Endothelial cell of hepatic sinusoid (primary cell): ENCODE results near the gene ATG4B.

Experiments used
- in situ Hi-C: cut with HindIII; loops from 2 replicates; pipeline ENCODE4 v1.10.0; 2017; ENCODE audit warnings: low sequenced_read_pairs

Gene ATG4B

DNA sequence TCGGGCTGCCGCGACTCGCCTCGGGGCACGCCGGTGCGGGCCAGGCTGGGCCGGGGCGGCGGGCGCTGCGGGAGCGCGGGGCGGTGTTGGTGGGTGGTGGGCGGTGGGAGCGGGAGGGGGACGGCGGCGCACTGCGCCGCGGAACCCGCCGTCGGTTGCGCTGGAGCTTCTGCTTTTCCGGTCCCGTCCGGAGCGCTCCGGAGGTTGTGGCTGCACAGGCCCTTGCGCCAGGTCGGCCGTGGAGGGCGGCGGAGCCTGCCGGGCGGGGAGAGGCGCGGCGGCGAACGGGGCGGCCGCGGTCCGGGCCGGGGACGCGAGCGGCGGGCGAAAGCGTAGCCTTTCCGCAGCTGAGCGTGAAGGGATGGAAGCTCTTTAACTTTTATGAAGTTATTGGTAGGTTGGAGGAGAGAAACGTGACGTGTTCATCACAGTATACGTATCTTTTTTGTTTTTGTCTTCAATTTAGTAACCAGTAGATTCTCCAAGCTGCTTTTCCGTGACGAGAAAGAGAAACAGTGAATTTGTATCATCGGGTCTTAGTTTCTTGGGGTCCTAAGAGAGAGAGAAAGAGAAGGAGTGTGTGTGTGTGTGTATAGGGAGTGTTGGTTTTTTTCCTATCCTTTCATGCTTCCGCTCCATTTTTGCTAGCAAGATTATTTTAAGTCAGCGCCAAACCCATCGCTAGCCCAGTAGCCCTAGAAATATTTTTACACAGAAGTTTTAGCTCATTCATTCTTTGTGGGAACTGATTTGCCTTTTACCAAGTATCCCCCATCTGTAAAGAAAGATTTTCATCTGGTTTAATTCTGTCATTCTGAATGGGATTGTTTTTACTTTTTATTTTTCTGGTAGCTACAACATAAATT is 535 bp downstream of the ATG4B start:
- in situ Hi-C loops: no loop called here

GRCh38 chr2:241638940-241639339 is 1.4 kb downstream of the ATG4B start:
- in situ Hi-C loops: no loop called here

DNA sequence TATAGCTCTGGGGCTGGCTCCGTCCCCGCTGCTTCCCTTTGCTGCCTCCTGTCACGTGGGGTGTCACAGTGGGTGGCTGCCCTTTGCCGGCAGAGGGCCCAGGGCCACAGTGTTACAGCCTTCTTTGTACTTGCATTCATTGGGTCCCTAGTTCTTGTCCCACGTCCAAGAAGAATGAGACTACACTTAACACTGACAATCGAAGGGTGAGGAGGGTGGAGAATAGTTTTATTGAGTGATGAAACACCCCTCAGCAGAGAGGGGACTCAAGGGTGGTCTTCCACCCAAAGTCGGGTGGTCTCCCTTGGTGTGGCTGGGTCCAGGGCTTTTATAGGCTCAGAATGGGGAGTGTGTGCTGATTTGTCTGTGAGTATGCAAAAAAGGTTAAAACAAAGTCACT is 1.9 kb downstream of the ATG4B start:
- in situ Hi-C loops: no loop called here

GRCh38 chr2:241640165-241640795 is 2.8 kb downstream of the ATG4B start:
- in situ Hi-C loops: no loop called here

- in situ Hi-C loops: no loop called here
These were observed 4.1 kb downstream of the ATG4B start for GRCh38 chr2:241641631-241642030.

DNA sequence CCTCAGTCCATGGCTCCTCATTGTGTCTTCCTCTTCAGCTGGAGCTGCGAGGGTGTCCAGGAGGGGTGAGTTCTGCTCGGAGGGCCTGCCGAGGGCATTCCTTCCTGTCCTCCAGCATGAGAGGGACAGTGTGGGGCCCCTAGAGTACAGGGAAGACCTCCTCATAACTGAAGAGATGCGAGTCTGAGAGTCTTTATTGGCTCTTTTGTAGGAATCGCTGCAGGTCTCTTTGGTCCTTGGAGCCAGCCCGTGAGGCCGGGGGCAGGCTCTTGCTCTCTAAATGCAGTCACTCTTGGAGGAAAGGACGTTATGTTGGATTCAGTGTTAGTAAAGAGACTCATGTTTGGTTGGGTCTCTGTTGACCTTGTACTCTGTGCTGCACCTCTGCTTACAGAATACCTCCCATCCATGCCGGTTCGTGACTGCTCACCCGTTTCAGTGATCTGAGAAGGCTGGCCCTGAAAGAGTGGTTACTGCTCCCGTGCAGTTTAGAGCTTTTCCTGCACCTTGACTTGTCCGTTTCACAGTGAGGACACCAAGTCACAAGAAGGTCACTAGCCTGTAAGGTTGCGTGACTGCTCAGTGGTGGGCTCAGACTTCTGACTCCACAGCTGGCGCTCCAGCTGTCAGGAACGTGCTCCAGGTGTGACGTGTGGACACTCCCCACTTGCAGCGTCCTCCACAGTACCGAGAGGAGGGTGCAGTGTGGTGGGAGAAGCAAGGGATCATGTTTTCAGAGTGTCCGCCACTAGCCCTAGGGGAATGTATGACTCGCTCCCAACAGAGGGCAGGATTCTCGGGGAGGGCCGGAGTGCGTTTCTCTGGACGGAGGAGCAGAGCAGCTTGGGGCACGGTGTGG is 7.8 kb downstream of the ATG4B start:
- in situ Hi-C loops: no loop called here

DNA sequence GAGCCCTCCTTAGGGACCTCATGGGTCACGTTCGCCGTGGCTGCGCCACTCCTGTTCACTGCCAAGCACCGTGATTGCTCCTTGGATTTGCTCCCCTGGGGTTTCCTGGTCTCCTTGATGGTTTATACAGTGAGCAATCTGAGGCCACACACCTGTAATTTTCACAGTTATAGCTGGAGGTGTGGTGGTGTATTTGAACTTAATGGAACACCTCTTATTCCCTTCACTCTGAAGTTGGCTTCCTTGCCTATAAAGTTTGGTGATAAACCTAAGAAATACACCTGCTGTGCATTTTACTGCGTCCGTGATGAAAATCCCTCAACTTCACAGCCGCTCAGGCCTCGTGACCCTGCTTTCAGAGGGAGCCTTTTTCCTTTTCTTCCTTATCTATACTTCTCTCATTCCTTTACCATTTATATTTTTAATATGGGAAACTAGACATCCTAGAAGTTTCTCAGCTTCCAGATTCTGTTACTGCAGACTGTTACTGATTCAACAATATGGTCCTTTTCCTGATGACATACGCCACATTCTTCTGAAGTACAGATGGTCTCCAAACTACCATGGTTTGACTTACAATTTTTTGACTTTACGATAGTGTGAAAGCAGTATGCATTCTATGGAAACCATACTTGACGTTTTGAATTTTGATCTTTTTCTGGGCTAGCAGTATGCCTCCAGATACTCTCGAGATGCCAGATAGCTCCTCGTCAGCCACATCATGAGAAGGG is 8.6 kb downstream of the ATG4B start:
- in situ Hi-C loops: no loop called here

- in situ Hi-C loops: no loop called here
These were observed 11.0 kb downstream of the ATG4B start for GRCh38 chr2:241648453-241648852.

GRCh38 chr2:241649404-241649803 is 11.9 kb downstream of the ATG4B start:
- in situ Hi-C loops: no loop called here

GRCh38 chr2:241649927-241650326 is 12.4 kb downstream of the ATG4B start:
- in situ Hi-C loops: no loop called here

DNA sequence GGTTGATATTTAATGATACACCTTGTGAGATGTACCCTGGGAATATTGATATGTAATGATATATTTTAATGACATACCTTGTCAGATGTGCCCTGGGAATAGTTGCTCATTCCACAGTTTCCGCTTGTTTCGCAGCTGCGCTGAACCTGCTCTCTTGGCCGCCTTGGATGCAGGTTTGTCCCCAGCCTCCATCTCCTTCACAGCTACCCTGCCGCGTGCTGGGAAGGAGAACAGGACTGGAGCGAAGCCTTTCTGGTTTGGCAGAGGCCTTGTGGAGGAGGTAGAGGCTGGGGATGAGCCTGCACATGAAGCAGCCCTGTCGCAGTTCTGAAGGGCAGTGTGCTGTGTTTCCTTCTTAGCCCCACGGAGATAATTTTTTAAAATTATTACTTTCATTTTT is 14.6 kb downstream of the ATG4B start:
- in situ Hi-C loops: no loop called here

GRCh38 chr2:241652722-241653121 is 15.2 kb downstream of the ATG4B start:
- in situ Hi-C loops: no loop called here

DNA sequence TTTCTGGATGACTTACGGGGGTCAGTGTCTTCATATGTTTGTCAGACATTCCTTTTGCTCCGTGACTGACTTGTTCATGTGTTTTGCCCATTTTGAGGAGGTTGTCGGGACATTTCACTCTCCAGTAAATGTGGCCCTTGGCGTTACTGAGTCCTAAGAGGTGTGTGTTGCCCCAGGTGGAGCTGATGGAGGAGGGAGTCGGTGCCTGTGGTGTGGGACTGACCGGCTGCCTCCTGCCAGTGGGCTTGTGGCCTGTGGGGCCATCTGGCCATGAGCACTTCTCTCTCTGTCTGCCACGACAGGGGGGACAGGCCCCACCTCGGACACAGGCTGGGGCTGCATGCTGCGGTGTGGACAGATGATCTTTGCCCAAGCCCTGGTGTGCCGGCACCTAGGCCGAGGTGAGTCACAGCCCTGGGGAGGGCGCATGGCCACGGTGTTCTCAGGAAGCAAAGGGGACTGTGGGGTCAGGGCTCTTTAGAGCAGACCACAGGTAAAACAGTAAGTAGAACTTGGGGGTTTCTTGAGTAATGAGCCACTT is 15.8 kb downstream of the ATG4B start:
- in situ Hi-C loops: no loop called here

DNA sequence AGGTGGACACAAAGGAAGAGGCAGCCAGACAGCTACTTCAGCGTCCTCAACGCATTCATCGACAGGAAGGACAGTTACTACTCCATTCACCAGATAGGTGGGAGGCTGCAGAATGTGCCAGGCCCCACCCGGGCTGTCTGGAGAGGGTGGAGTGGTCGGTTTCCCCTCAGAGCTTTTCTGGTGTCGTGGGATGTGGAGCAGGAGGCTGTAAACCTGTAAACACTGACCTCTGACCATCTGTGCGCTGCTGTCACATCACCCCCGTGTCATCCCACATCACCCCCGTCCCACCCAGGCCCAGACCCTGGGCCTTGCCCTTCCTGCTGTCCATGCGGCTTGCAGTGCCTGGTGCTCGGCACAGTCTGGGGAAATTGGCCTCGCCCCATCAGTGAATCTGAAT is 17.1 kb downstream of the ATG4B start:
- in situ Hi-C loops: no loop called here

- in situ Hi-C loops: no loop called here
These were observed 18.2 kb downstream of the ATG4B start for GRCh38 chr2:241655516-241656189.

- in situ Hi-C loops: no loop called here
These were observed 18.8 kb downstream of the ATG4B start for GRCh38 chr2:241656190-241656741.

GRCh38 chr2:241657786-241658254 is 20.3 kb downstream of the ATG4B start:
- in situ Hi-C loops: no loop called here

DNA sequence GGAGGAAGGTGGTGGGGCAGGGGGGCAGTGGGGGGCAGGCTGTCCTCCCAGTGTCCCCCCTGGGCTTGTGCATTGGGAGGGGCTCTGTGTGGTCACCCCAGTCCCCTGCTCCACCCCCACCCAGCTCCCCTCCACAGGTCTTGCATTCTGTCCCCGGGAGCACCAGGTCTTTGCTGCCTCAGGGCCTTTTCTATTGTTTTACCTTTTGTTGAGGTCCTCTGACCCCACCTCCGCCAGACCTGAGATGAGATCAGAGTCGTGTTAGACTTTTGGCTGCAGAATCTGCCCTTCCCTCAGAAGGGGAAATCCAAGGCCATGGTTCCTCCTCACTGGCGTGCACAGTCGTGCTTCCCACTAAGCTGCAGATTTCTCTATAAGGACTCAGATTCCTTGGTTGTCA is 20.8 kb downstream of the ATG4B start:
- in situ Hi-C loops: no loop called here

DNA sequence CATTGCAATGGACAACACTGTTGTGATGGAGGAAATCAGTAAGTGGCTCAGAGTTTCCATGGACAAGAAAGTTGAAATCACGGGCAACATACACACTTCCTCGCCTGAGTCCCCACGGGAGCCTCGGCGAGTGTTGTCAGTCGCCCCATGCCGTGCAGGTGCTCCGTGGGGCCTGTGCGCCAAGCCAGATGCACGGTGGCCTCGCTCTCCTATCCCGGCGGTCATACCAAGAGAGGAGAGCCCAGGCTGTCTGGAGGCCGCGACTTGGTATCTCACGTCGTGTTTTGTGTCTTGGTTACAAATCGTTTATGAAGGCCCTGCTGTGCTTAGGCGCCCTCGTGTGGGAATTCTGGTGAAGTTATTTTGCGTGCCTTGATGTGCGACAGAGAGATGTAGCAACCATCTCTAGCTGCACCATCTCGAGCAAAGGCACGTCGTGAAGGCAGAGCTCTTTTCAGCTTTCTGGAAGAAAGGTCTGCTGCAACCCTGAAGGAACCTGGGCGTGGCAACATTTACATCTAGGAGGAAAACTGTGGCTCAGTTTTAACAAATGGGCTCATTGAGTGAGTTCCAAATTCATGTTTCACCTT is 21.8 kb downstream of the ATG4B start:
- in situ Hi-C loops: no loop called here
